Measurements from ENCODE around the gene DPEP3.

Gene DPEP3

GRCh38 chr16:67992661-67993206 is 12.4 kb upstream of the DPEP3 start:
- Histone ChIP-seq H3K36me3 (ENCODE audit: insufficient read depth, low read length) (no peaks in the 10 kb centered on the region), H3K9me3 (ENCODE audit: insufficient read depth, low read depth, low read length) (no peaks in the 10 kb centered on the region), H3K27ac (ENCODE audit: low read depth, low read length) (no peak overlapping the region), H3K4me3 (ENCODE audit: low read length) (no peak overlapping the region), H3K9ac (ENCODE audit: low read depth, low read length) (no peak overlapping the region), H3K4me1 (ENCODE audit: insufficient read depth, low read length) (no peaks in the 10 kb centered on the region), H3K27me3 (ENCODE audit: insufficient read depth, low read length) (peaks cover 13% of the 10 kb centered on the region)
- WGBS, result 81% methylated on average over 19 of the region's 20 CpGs

GRCh38 chr16:67990018-67990386 is 9.7 kb upstream of the DPEP3 start:
- no peaks in the 10 kb centered on the region for H3K4me1 ChIP-seq (ENCODE audit: insufficient read depth, low read length)

GRCh38 chr16:67989322-67990017 is 9.2 kb upstream of the DPEP3 start:
- Histone ChIP-seq H3K9me3 (ENCODE audit: insufficient read depth, low read depth, low read length) (no peaks in the 10 kb centered on the region), H3K9ac (ENCODE audit: low read depth, low read length) (no peak overlapping the region), H3K4me1 (ENCODE audit: insufficient read depth, low read length) (no peaks in the 10 kb centered on the region), H3K27ac (ENCODE audit: low read depth, low read length) (no peak overlapping the region), H3K27me3 (ENCODE audit: insufficient read depth, low read length) (peaks cover 13% of the 10 kb centered on the region), H3K4me3 (ENCODE audit: low read length) (no peak overlapping the region), H3K36me3 (ENCODE audit: insufficient read depth, low read length) (no peaks in the 10 kb centered on the region)
- WGBS, result 96% methylated on average over 8 of the region's 8 CpGs

More at GRCh38 chr16:67990018-67990386, 9.7 kb upstream of the DPEP3 start:
- WGBS, result 92% methylated on average over 6 of the region's 6 CpGs
- Histone ChIP-seq H3K27ac (ENCODE audit: low read depth, low read length) (no peak overlapping the region), H3K9me3 (ENCODE audit: insufficient read depth, low read depth, low read length) (no peaks in the 10 kb centered on the region), H3K27me3 (ENCODE audit: insufficient read depth, low read length) (peaks cover 13% of the 10 kb centered on the region), H3K4me3 (ENCODE audit: low read length) (no peak overlapping the region), H3K9ac (ENCODE audit: low read depth, low read length) (no peak overlapping the region), H3K36me3 (ENCODE audit: insufficient read depth, low read length) (no peaks in the 10 kb centered on the region)

GRCh38 chr16:67988675-67989074 is 8.4 kb upstream of the DPEP3 start:
- H3K27me3 ChIP-seq (ENCODE audit: insufficient read depth, low read length), result peaks cover 13% of the 10 kb centered on the region
- no peaks in the 10 kb centered on the region for H3K4me1 ChIP-seq (ENCODE audit: insufficient read depth, low read length)
- no peaks in the 10 kb centered on the region for H3K36me3 ChIP-seq (ENCODE audit: insufficient read depth, low read length)
- 80% methylated on average over 3 of the region's 3 CpGs for WGBS
- H3K27ac ChIP-seq (ENCODE audit: low read depth, low read length), result no peak overlapping the region
- no peak overlapping the region for H3K4me3 ChIP-seq (ENCODE audit: low read length)
- no peaks in the 10 kb centered on the region for H3K9me3 ChIP-seq (ENCODE audit: insufficient read depth, low read depth, low read length)
- H3K9ac ChIP-seq (ENCODE audit: low read depth, low read length), result no peak overlapping the region

- no peak overlapping the region for H3K4me3 ChIP-seq (ENCODE audit: low read length)
- no peaks in the 10 kb centered on the region for H3K36me3 ChIP-seq (ENCODE audit: insufficient read depth, low read length)
- H3K9ac ChIP-seq (ENCODE audit: low read depth, low read length), result no peak overlapping the region
- WGBS, result 89% methylated on average over 11 of the region's 11 CpGs
- H3K9me3 ChIP-seq (ENCODE audit: insufficient read depth, low read depth, low read length), result no peaks in the 10 kb centered on the region
- no peaks in the 10 kb centered on the region for H3K4me1 ChIP-seq (ENCODE audit: insufficient read depth, low read length)
- no peak overlapping the region for H3K27ac ChIP-seq (ENCODE audit: low read depth, low read length)
- H3K27me3 ChIP-seq (ENCODE audit: insufficient read depth, low read length), result peaks cover 7% of the 10 kb centered on the region
Measured at GRCh38 chr16:67987460-67988160, 7.3 kb upstream of the DPEP3 start.

- H3K4me1 ChIP-seq (ENCODE audit: insufficient read depth, low read length), result no peaks in the 10 kb centered on the region
- H3K9ac ChIP-seq (ENCODE audit: low read depth, low read length), result no peak overlapping the region
- no peak overlapping the region for H3K4me3 ChIP-seq (ENCODE audit: low read length)
- no peak overlapping the region for H3K27ac ChIP-seq (ENCODE audit: low read depth, low read length)
- 94% methylated on average over 4 of the region's 5 CpGs for WGBS
- no peaks in the 10 kb centered on the region for H3K9me3 ChIP-seq (ENCODE audit: insufficient read depth, low read depth, low read length)
- H3K36me3 ChIP-seq (ENCODE audit: insufficient read depth, low read length), result no peaks in the 10 kb centered on the region
- H3K27me3 ChIP-seq (ENCODE audit: insufficient read depth, low read length), result peaks cover under 1% of the 10 kb centered on the region; the same call in 1 of the 2 replicates
Measured at GRCh38 chr16:67986949-67987348, 6.7 kb upstream of the DPEP3 start.

- 96% methylated on average over 46 of the region's 49 CpGs for WGBS
- Histone ChIP-seq H3K27ac (ENCODE audit: low read depth, low read length) (no peak overlapping the region), H3K36me3 (ENCODE audit: insufficient read depth, low read length) (no peaks in the 10 kb centered on the region), H3K27me3 (ENCODE audit: insufficient read depth, low read length) (no peaks in the 10 kb centered on the region), H3K4me3 (ENCODE audit: low read length) (no peak overlapping the region), H3K4me1 (ENCODE audit: insufficient read depth, low read length) (no peaks in the 10 kb centered on the region), H3K9me3 (ENCODE audit: insufficient read depth, low read depth, low read length) (no peaks in the 10 kb centered on the region), H3K9ac (ENCODE audit: low read depth, low read length) (no peak overlapping the region)
Measured at GRCh38 chr16:67982011-67982696, 1.9 kb upstream of the DPEP3 start.

- Histone ChIP-seq H3K36me3 (ENCODE audit: insufficient read depth, low read length) (no peaks in the 10 kb centered on the region), H3K9me3 (ENCODE audit: insufficient read depth, low read depth, low read length) (no peaks in the 10 kb centered on the region), H3K9ac (ENCODE audit: low read depth, low read length) (no peak overlapping the region), H3K27ac (ENCODE audit: low read depth, low read length) (no peak overlapping the region), H3K4me3 (ENCODE audit: low read length) (no peak overlapping the region), H3K27me3 (ENCODE audit: insufficient read depth, low read length) (no peaks in the 10 kb centered on the region), H3K4me1 (ENCODE audit: insufficient read depth, low read length) (no peaks in the 10 kb centered on the region)
- WGBS, result 86% methylated on average over 8 of the region's 9 CpGs
Measured at GRCh38 chr16:67977469-67978227, 2.7 kb downstream of the DPEP3 start.

GRCh38 chr16:67977005-67977404 is 3.3 kb downstream of the DPEP3 start:
- Histone ChIP-seq H3K4me1 (ENCODE audit: insufficient read depth, low read length) (no peaks in the 10 kb centered on the region), H3K4me3 (ENCODE audit: low read length) (no peak overlapping the region)
- WGBS, result 80% methylated on average over 5 of the region's 5 CpGs

GRCh38 chr16:67976205-67976604 is 4.1 kb downstream of the DPEP3 start:
- no peaks in the 10 kb centered on the region for H3K4me1 ChIP-seq (ENCODE audit: insufficient read depth, low read length)
- no peaks in the 10 kb centered on the region for H3K9me3 ChIP-seq (ENCODE audit: insufficient read depth, low read depth, low read length)
- no peaks in the 10 kb centered on the region for H3K36me3 ChIP-seq (ENCODE audit: insufficient read depth, low read length)
- H3K27me3 ChIP-seq (ENCODE audit: insufficient read depth, low read length), result no peaks in the 10 kb centered on the region
- no peak overlapping the region for H3K4me3 ChIP-seq (ENCODE audit: low read length)
- H3K9ac ChIP-seq (ENCODE audit: low read depth, low read length), result no peak overlapping the region
- no peak overlapping the region for H3K27ac ChIP-seq (ENCODE audit: low read depth, low read length)
- 89% methylated on average over 2 of the region's 2 CpGs for WGBS

More at GRCh38 chr16:67977005-67977404, 3.3 kb downstream of the DPEP3 start:
- no peak overlapping the region for H3K27ac ChIP-seq (ENCODE audit: low read depth, low read length)
- no peaks in the 10 kb centered on the region for H3K27me3 ChIP-seq (ENCODE audit: insufficient read depth, low read length)
- H3K36me3 ChIP-seq (ENCODE audit: insufficient read depth, low read length), result no peaks in the 10 kb centered on the region
- H3K9me3 ChIP-seq (ENCODE audit: insufficient read depth, low read depth, low read length), result no peaks in the 10 kb centered on the region
- no peak overlapping the region for H3K9ac ChIP-seq (ENCODE audit: low read depth, low read length)

All from HUES64 (cell line).